OCI-LY7 (cell line): ENCODE data around the gene XPNPEP2.
A peak's percentile ranks its signal among the peaks of the same experiment; 100 is the strongest.

Source experiments
- EZH2phosphoT487 ChIP-seq: fragments of 200-600 bp; sonication (generic); IDR thresholded peaks from 2 replicates; pipeline ENCODE4 v1.6.1; 2018; ENCODE audit warnings: low read depth, borderline replicate concordance, mild to moderate bottlenecking, mixed run types, antibody characterized with exemption, low read length, moderate library complexity, mixed read lengths
- TF ChIP-seq, protein P1 (sequence below): fragments of 200-600 bp; sonication (generic); conservative IDR thresholded peaks from 2 replicates; pipeline ENCODE4 v1.5.1; 2014; ENCODE audit warnings: mild to moderate bottlenecking, antibody characterized with exemption, low read length, moderate library complexity, mixed read lengths

DNA sequence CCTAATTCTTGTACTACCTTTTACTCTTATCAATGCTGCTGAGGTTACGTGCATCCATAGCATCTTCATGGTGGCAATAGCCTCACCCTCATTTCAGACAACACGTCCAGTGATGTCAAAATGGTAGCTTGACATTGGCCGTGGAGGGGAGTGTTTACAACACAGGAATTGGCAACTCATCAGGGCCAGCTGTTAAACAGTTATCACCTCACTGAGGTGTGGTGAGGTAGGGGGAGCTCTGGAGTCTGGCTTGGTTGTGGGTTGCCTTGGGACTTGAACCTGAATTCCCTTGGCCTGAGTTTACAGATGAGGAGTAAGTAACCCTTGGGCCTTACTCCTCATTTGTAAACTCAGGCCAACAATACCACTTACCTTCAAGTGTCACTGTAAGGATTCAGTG is 51.4 kb downstream of the XPNPEP2 start:
- TF ChIP-seq, protein P1, sequence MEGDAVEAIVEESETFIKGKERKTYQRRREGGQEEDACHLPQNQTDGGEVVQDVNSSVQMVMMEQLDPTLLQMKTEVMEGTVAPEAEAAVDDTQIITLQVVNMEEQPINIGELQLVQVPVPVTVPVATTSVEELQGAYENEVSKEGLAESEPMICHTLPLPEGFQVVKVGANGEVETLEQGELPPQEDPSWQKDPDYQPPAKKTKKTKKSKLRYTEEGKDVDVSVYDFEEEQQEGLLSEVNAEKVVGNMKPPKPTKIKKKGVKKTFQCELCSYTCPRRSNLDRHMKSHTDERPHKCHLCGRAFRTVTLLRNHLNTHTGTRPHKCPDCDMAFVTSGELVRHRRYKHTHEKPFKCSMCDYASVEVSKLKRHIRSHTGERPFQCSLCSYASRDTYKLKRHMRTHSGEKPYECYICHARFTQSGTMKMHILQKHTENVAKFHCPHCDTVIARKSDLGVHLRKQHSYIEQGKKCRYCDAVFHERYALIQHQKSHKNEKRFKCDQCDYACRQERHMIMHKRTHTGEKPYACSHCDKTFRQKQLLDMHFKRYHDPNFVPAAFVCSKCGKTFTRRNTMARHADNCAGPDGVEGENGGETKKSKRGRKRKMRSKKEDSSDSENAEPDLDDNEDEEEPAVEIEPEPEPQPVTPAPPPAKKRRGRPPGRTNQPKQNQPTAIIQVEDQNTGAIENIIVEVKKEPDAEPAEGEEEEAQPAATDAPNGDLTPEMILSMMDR: peak; percentile 23; the same call in 1 of the 2 replicates
- TF ChIP-seq EZH2phosphoT487: no peak
